Cardiac muscle cell (in vitro differentiated cells and primary cell): Measurements from ENCODE around the gene COL5A1. TPM values are rescaled to one million over a fixed set of nuclear protein-coding genes. Genes with fewer than 3 reads are reported as not detected.

Experiments
- DNase-seq, 2 donors: peaks; one replicate each; pipeline versions ENCODE4 v3.0.0 to v3.0.0-alpha.2; 2010 to 2017; ENCODE audit warnings: low read depth in 1 of 2, low spot score in 1 of 2
- H3K27ac ChIP-seq: fragments of 200-600 bp; sonication (generic); 2 replicates; pipeline ENCODE4 v1.5.1; 2016
- H3K27me3 ChIP-seq: fragments of 200-600 bp; sonication (generic); 2 replicates; pipeline ENCODE4 v1.6.0; 2016; ENCODE audit warnings: control low read depth
- H3K36me3 ChIP-seq: fragments of 200-600 bp; sonication (generic); 2 replicates; pipeline ENCODE4 v1.5.1; 2016; ENCODE audit warnings: control low read depth
- H3K4me1 ChIP-seq: fragments of 200-600 bp; sonication (generic); 2 replicates; pipeline ENCODE4 v1.8.1; 2017; ENCODE audit warnings: low read depth, mild to moderate bottlenecking, mixed run types
- H3K4me3 ChIP-seq: fragments of 200-600 bp; sonication (generic); 2 replicates; pipeline ENCODE4 v1.5.1; 2016; ENCODE audit warnings: mild to moderate bottlenecking
- H3K9me3 ChIP-seq: fragments of 200-600 bp; sonication (generic); 2 replicates; pipeline ENCODE4 v1.5.1; 2017; ENCODE audit warnings: low read depth, mild to moderate bottlenecking, control low read depth
- polyA plus RNA-seq: library from polyadenylated mRNA; unstranded; fragments of >200 nt; fragmentation: Nextera tagmentation; extraction: Ambion mirVana; gene quantifications from 2 replicates; pipeline ENCODE4 v1.2.1, GENCODE V29; 2016
- total RNA-seq: library from RNA; depleted of rRNA; stranded (reverse); fragments of >200 nt; gene quantifications from 2 replicates; pipeline ENCODE4 v1.2.3, GENCODE V29; 2016
- TF ChIP-seq, protein P1 (sequence below): IDR thresholded peaks from 2 replicates; pipeline ENCODE4 v1.5.1; 2012; ENCODE audit warnings: low read depth, mild to moderate bottlenecking, low read length

The COL5A1 gene
- total and polyA plus RNA-seq, 2 experiments from 2014 or later = 34.5 to 129 TPM

DNA sequence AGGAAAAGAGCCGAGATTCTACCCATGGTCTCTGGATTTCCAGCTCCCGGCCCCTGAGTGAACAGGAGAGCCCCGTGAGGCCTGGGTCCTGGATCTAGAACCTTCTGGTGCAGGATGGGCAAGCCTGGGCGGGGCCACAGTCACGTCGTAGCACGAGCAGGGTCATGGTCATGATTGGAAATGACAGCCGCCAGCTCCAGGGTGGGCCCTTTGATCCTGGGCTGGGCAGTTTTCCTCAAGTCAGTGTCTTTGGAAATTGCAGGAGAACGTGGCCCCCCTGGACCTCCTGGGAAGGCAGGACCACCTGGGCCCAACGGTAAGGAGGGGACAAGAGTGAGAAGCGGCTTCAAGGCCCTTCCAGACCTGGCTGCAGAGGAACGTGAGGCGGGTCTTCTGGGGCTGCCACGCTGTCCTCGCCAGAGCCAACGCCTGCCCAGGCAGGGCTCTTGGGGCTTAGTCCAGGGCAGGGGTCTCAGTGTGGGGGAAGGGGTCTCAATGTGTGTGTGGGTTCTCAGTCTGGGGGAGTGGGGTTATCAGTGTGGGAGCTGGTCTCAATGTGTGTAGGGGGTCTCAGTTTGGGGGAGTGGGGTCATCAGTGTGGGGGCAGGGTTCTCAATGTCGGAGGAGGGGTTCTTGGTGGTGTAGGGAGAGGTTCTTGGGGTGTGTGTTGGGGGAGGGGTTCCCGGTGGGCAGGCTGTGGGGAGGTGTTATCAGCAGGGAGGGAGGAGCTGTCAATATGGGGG lies 241.6 kb downstream of the COL5A1 start:
- no peak for DNase-seq
- no peaks in the 10 kb centered on the region for H3K36me3 ChIP-seq
- TF ChIP-seq, protein P1, sequence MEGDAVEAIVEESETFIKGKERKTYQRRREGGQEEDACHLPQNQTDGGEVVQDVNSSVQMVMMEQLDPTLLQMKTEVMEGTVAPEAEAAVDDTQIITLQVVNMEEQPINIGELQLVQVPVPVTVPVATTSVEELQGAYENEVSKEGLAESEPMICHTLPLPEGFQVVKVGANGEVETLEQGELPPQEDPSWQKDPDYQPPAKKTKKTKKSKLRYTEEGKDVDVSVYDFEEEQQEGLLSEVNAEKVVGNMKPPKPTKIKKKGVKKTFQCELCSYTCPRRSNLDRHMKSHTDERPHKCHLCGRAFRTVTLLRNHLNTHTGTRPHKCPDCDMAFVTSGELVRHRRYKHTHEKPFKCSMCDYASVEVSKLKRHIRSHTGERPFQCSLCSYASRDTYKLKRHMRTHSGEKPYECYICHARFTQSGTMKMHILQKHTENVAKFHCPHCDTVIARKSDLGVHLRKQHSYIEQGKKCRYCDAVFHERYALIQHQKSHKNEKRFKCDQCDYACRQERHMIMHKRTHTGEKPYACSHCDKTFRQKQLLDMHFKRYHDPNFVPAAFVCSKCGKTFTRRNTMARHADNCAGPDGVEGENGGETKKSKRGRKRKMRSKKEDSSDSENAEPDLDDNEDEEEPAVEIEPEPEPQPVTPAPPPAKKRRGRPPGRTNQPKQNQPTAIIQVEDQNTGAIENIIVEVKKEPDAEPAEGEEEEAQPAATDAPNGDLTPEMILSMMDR = no peak

DNA sequence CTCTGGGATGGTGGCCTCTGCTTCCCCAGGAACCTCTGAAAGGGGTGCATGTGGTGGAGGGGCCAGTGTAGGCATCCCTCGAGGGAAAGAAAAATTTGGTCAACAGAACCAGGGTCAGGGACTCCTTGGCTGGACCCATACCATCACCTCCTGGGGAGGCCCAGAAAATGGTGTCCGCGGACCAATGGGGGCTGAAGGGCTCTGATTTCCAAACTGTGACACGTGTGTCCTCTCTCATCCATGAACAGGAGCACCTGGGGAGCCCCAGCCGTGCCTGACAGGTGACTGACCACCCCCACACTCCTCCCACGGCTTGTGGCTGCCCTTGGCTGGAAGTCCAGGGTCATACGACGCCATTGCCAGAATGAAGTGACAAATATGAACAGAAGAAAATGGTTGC lies 242.9 kb downstream of the COL5A1 start:
- Histone ChIP-seq H3K27me3 (no peaks in the 10 kb centered on the region), H3K4me3 (no peak overlapping the region), H3K36me3 (no peaks in the 10 kb centered on the region), H3K4me1 (no peaks in the 10 kb centered on the region), H3K27ac (no peak overlapping the region), H3K9me3 (no peaks in the 10 kb centered on the region)
- DNase-seq = no peak
- TF ChIP-seq, protein P1 = no peak

More for the DNA sequence above, 241.6 kb downstream of the COL5A1 start:
- Histone ChIP-seq H3K4me3 (no peak overlapping the region), H3K27ac (no peak overlapping the region), H3K9me3 (no peaks in the 10 kb centered on the region), H3K27me3 (no peaks in the 10 kb centered on the region), H3K4me1 (no peaks in the 10 kb centered on the region)

DNA sequence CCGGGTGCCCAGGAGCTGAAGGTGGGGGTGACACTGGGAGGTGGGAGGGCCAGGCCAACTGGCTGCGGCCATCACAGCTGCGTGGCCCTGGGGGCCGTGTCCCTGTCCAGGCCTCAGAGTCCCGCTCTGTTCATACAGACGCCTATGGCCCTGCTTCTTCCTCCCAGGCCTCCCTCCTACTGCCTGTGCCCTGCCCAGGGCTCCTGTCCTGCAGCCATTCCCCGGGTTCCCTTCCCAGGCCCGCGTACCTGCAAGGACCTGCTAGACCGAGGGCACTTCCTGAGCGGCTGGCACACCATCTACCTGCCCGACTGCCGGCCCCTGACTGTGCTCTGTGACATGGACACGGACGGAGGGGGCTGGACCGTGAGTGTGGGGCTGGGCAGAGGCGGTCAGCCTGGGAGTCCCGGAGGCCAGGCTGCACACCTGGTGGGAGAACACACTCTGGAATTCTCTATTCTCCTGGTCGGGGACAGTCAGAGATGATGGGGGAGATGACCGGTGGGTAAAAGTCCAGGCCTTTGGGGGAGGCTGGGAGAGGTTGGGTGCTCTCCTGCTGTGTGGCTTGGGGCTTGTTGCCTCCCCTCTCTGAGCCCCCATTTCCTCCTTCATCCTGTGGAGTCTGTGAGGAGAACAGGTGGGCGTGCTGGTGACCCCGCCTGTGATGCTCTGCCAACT lies 243.5 kb downstream of the COL5A1 start:
- TF ChIP-seq, protein P1 = no peak
- no peaks in the 10 kb centered on the region for H3K4me1 ChIP-seq
- no peaks in the 10 kb centered on the region for H3K9me3 ChIP-seq
- DNase-seq = no peak
- no peaks in the 10 kb centered on the region for H3K27me3 ChIP-seq
- no peak overlapping the region for H3K4me3 ChIP-seq
- H3K27ac ChIP-seq = no peak overlapping the region
- H3K36me3 ChIP-seq = no peaks in the 10 kb centered on the region

DNA sequence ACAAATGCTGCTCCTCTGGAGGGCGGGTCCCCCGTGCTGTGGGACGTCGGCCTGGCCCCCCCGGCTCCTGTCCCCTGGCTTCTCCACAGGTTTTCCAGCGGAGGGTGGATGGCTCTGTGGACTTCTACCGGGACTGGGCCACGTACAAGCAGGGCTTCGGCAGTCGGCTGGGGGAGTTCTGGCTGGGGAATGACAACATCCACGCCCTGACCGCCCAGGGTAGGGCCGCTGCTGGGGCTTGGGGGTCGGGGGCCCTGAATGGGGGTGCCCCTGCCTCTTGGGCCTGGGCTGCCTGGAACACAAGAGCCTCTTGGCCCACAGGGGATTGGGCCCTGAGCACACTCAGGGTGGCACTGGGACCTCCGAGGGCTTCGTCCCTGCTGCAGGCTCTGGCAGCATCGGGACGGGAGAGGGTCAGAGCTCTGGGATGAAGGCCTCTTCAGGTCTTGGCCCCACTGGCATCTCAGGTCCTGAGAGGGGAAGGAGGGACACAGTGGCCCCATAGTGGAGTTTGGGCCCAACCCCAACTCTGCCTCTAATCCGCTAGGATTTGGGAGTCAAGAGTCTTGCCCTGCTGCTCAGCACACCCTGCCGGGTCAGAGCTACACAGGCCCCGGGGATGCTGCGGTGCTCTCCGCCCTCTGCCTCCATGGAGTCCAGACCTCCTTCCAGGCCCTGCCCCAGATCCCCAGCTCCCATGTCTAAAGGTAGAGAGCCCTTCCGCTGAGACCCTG lies 244.2 kb downstream of the COL5A1 start:
- Histone ChIP-seq H3K27ac (no peak overlapping the region), H3K27me3 (no peaks in the 10 kb centered on the region), H3K36me3 (no peaks in the 10 kb centered on the region), H3K4me3 (no peak overlapping the region), H3K9me3 (no peaks in the 10 kb centered on the region), H3K4me1 (no peaks in the 10 kb centered on the region)
- TF ChIP-seq, protein P1 = no peak
- DNase-seq = no peak

DNA sequence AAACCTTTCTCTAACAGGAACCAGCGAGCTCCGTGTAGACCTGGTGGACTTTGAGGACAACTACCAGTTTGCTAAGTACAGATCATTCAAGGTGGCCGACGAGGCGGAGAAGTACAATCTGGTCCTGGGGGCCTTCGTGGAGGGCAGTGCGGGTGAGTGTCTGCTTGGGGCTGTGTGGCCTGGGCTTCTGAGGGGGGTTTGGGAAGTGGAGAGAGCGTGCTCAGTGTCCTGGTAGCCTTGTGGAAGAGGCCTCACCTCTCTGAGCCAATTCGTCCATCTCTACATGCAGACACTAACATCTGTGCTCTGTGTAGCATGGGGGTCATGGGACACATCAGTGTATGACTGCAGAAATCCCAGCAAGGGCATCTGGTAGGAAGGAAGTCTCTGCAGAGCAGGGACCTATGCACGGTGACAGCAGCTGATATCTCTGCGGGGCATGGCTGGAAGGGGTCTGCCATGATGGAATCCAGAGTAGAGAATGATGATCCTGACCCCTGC lies 244.9 kb downstream of the COL5A1 start:
- Histone ChIP-seq H3K36me3 (no peaks in the 10 kb centered on the region), H3K4me3 (no peak overlapping the region), H3K27me3 (no peaks in the 10 kb centered on the region), H3K27ac (no peak overlapping the region), H3K9me3 (no peaks in the 10 kb centered on the region), H3K4me1 (no peaks in the 10 kb centered on the region)
- DNase-seq = no peak
- TF ChIP-seq, protein P1 = no peak
